ENCODE results near the gene TOMM70. TPM values are rescaled to one million over a fixed set of nuclear protein-coding genes. Genes with fewer than 3 reads are reported as not detected.

Gene TOMM70
- polyA plus RNA-seq, 3 donors from 2014 or later = 10.0 to 15.4 (median 11.2) TPM

DNA sequence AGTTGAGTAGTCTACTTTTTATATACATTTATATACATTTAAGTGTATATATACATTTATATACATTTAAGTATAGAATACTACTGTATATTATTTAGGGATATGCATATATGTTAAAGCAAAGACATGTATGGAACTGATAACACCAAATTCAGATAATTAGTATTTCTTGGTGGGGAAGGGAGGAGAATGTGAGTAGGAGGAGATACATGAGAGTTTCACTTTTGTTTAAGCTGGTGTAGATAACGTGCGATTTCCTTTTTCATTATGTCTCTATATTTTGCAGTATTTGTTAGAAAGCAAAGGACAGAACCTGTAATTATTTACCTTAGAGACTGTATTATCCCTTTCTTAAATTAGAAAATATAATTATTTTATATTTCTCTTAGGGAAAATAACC lies 83.0 kb downstream of the TOMM70 start:
- Mint-ChIP-seq H3K27me3 (ENCODE audit: low read depth in 3 of 3) (no peaks in the 10 kb centered on the region), H3K4me3 (peak overlapping the region; percentile 9 to 71 (median 50)), H3K4me1 (peaks cover 14 to 23% of the 10 kb centered on the region in 2 donors), H3K9me3 (no peaks in the 10 kb centered on the region), H3K36me3 (peaks cover 6 to 7% (median 7%) of the 10 kb centered on the region in 3 donors), H3K27ac (peak overlapping the region in 5 of 6 donors; percentile 56 to 91 (median 88))
- DNase-seq = no peak

GRCh38 chr3:100316641-100317069 lies 84.2 kb downstream of the TOMM70 start:
- peaks cover 14 to 23% of the 10 kb centered on the region in 2 donors for H3K4me1 Mint-ChIP-seq
- H3K27ac Mint-ChIP-seq = peak overlapping the region in 4 of 6 donors; percentile 39 to 75 (median 64)
- H3K27me3 Mint-ChIP-seq (ENCODE audit: low read depth in 3 of 3) = no peaks in the 10 kb centered on the region
- DNase-seq = peak; percentile 46 to 57 (median 53)
- H3K36me3 Mint-ChIP-seq = peaks cover 6 to 7% (median 7%) of the 10 kb centered on the region in 3 donors
- peak overlapping the region; percentile 6 to 73 (median 64) for H3K4me3 Mint-ChIP-seq
- no peaks in the 10 kb centered on the region for H3K9me3 Mint-ChIP-seq

Other genes starting within 250 kb of the TOMM70 start
- 10 to 100 TPM; 13.7 to 23.4 (median 14.0) TPM for gene TBC1D23, start 140.1 kb downstream of the TOMM70 start, polyA plus RNA-seq
- 10 to 100 TPM; 35.6 to 46.0 (median 41.7) TPM for gene NIT2, start 66.3 kb downstream of the TOMM70 start, polyA plus RNA-seq
- 1 to 10 TPM in 1 of 3 donors, under 1 TPM in 2; 0.47 to 1.7 (median 0.93) TPM for gene LNP1, start 450 bp upstream of the TOMM70 start, polyA plus RNA-seq
- under 1 TPM in 1 of 3 donors, not detected in 2; 0.29 TPM for gene TMEM45A, start 91.5 kb upstream of the TOMM70 start, polyA plus RNA-seq
- gene ADGRG7, start 208.5 kb upstream of the TOMM70 start, polyA plus RNA-seq = not detected